NCI-H128 (cell line): Measurements from ENCODE around the gene FGF13.

ENCODE experiments used
- DNase-seq: peaks from one replicate; lab custom pipeline; 2025; ENCODE audit not compliant: unreplicated experiment; lab: John Stamatoyannopoulos, UW

FGF13 gene

GRCh38 chrX:138664466-138664865, 47.1 kb downstream of the FGF13 start:
- DNase-seq = no peak

DNA sequence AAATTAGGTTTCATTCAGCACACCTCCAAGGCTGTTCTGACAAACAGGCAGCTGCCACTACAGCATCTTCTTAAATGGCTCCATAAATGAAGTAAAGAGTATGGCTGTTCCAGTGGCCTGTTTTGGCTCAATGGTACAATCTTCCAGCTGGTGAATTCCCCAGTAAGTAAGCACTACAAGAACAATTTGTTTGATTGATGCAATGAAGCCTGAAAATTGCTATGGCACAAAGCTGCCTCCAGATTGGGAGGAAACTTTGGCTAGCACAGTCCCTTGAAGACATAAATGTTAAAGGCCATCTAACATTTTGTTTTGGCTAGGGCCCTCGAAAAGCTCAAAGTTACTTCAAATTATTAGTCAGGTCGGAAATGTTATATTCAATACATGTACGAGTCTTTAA, 47.5 kb downstream of the FGF13 start:
- DNase-seq = no peak

GRCh38 chrX:138651494-138651893, 60.0 kb downstream of the FGF13 start:
- no peak for DNase-seq

GRCh38 chrX:138648568-138648967, 62.9 kb downstream of the FGF13 start:
- DNase-seq = no peak

GRCh38 chrX:138638996-138639395, 72.5 kb downstream of the FGF13 start:
- no peak for DNase-seq
